HG03159 (cell line): ENCODE data around the gene DPP6.

Source experiments
- ATAC-seq: cut with Tn5 transposase; IDR thresholded peaks from one replicate; pipeline ENCODE4 v1.9.1; 2021; ENCODE audit warnings: mild to moderate bottlenecking, moderate library complexity; ENCODE audit not compliant: unreplicated experiment

The DPP6 gene

GRCh38 chr7:154898973-154899855 lies 847.0 kb downstream of the DPP6 start:
- no peak for ATAC-seq

DNA sequence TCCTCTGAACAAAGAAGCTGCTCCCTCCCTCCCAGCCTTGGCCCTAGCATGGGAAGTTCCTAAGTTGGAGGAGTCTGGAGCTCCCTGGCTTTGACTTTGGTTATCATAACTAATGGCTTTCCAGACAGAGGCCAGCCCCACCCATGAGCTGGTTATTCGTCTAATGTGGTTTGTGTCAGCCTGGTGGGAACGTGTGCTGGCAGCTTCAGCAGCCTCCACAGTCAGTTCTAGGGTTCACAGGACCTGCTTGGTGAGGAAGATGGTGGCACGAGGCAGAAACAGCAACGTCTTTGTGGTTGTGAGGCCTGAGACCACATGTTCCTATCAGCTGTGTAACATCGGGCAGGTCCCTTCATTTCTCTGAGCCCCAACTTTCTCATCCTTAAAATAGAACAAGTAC lies 847.7 kb downstream of the DPP6 start:
- no peak for ATAC-seq

DNA sequence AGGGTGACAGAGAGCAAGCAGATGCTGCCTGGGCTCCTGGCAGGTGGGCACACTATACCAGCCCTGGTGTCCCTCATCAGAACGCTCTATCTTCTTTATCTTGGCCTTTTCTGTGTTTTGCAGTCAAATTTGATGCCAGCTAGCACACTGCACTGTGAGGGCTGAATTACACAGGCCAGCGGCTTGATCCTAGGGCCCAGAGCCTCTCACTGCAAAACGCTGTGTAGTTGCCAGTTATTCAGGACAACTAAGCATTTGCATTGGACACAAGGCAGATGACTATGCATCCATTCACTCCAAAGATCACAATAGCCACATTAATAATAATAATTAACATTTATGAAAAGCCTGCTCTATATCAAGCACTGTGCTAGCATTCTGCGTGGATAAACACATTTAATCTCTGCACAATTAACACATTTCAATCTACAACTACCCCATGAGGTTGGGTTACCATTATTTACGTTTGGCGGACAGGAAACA lies 850.4 kb downstream of the DPP6 start:
- no peak for ATAC-seq

DNA sequence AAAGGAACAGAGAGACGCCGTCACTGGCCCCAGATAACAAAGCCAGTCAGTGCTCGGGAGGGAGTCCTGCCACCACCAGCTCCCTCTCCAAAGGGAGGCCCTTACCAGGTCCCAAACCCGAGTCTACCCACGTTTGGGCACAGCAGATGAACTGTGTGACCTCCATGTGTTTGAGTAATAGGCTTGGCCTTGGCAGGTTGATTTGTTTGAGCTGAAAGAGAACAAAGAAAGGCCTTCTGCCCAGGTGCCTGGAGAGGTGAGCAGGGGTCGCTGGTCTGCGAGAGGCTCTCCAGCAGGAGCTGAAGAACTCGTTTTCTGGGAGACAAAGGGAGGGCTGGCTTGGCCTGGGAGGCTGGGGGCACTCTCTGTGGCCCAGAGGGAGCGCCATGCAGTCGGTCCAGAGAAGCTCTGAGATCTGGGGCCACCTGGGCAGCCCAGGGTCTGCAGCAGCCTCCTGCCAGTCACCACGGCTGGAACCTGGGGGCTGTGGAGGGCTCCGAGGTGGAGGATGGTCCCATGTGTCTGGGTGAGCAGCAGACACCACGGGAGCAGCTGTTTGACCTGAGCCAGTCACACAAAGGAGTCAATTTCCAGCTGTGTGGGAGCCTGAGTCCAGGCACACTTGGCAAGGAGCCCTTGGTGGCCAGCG lies 851.0 kb downstream of the DPP6 start:
- ATAC-seq = no peak

DNA sequence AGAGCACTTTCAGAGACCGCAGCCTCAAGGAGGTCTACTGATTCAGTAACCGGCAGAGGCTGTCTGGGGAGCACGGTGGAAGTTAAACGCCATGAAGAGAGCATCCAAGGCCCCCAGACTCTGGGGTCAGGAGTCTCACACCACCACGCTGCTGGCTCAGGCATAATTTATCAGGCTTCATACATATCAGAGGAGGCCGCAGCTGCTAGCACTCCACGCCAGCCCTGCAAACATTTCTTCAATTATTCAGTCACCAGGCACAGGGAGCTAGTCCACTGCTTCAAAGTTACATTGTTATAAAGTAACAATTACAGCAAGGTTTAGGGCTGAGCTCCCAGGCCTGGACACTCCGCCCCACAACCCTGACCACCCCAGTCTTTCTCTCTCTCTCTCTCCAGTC lies 852.9 kb downstream of the DPP6 start:
- ATAC-seq = no peak

DNA sequence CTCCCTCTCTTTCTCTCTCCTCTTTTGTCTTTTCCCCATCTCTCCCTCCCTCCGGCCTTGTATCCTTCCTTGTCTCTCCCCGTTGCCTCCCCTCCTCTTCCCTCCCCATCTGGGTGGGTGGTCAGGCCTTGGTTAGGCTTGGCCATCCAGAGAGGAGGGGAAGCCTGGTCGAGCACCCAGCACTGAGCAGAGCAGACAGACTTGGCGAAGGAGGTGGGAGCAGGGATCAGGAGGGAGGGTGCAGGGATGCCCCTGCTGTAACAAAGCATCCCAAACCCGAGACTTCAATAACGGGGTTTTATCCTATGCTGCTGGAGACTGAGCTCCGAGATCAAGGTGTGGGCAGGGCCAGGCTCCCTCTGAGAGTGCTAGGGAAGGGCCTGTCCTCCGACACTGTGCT lies 853.4 kb downstream of the DPP6 start:
- no peak for ATAC-seq

DNA sequence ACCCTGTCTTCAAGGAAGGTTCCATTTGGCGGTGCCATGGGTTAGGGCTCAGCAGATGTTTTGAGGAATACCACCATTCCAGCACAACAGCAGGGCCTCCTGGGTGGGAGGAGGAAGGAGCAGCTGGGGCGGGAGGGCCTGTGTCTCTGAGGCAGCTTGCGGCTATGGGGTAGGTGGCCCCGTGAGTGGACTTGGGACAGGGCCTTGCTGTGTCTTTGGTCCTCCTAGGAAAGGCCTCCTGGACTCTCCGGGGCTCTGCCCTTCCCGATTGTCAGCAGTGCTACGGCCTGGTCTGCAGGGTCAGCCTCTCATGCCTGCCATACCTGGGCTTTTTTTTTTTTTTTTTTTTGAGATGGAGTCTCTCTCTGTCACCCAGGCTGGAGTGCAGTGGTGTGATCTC lies 854.0 kb downstream of the DPP6 start:
- no peak for ATAC-seq

DNA sequence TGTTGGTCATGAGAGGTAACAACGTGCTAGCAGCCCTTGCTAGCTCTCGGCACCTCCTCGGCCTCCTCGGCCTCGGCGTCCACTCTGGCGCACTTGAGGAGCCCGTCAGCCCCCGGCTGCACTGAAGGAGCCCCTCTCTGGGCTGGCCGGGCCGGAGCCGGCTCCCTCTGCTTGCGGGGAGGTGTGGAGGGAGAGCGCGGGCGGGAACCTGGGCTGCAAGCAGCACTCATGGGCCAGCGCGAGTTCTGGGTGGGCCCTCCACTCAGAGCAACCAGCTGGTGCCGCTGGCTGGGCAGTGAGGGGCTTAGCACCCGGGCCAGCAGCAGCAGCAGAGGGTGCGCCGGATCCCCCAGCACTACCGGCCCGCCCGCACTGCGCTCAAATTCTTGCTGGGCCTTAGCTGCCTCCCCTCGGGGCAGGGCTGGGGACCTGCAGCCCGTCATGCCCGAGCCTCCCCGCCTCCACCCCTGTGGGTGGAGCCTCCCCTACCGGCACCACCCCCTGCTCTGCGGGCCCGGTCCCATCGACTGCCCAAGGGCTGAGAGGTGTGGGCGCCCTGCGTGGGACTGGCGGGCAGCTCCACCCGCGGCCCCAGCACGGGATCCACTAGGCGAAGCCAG lies 854.6 kb downstream of the DPP6 start:
- no peak for ATAC-seq

DNA sequence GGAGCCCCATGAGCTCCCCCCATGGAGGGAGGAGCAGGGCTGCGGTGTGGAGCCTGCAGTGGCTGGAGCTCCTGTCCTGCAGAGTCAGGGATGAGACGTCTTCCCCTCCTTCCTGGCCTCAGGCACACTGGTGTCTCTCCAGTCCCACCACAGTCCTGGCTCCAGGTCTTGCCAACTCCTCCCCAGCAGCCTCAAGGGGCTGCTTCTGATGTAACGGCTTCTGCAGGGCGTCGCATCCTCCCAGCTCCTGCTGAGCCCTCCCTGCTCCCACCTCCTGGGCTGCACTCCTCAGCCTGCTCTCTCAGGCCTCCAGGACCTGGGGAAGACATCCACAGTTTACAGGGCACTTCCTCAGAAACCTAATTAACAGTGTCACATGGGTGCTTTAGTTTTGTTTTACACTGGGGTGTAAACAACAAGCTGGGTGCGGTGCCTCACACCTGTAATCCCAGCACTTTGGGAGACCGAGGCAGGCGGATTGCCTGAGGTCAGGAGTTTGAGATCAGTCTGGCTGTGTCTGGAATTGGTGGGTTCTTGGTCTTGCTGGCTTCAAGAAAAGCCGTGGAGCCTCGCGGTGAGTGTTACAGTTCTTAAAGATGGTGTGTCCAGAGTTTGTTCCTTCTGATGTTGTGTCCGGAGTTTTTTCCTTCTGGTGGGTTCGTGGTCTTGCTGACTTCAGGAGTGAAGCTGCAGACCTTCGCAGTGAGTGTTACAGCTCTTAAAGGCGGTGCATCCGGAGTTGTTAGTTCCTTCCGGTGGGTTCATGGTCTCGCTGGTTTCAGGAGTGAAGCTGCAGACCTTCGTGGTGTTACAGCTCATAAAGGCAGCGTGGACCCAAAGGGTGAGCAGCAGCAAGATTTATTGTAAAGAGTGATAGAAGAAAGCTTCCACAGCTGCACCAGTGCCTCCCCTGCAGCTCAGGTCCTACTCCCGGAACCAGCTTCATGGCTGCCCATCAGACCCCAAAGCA lies 855.7 kb downstream of the DPP6 start:
- no peak for ATAC-seq

GRCh38 chr7:154909241-154910105 lies 857.3 kb downstream of the DPP6 start:
- no peak for ATAC-seq

DNA sequence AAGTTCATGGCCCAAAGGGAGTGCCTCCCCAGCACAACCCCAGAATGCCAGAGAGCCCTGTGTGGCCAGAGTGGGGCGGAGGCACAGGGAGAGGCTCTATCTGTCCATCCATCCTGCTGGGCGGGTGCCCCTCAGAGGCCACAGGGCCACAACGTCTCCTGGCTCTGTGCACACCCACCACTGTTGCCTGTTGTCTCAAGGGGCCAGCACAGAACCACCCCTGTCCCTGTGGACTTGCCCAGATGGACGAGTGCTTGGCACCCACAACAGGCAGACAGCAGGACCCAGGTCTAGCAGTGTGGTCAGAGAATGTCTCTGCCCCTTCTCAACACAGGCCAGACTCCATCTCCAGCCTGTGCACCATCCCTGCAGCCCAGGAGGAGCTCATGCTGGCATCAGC lies 857.9 kb downstream of the DPP6 start:
- ATAC-seq = no peak

DNA sequence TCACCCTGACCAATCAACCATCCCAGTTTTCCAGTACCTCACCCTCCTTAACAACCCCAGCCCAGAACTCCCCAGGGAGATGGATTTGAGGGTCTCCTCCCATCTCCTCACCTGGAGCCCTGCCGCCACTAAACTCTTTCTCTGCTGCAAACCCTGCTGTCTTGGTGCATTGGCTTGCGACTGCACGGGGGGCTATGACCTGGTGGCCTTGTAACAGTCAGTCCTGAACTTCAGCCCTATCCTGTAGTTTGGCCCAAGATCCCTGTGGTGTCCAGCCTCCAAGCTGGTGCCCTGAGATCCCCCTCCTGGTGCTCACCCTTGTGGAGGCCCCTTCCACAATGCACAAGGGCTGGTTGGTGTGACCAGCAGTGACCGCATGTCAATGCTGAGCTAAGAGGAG lies 858.8 kb downstream of the DPP6 start:
- no peak for ATAC-seq

GRCh38 chr7:154911411-154911810 lies 859.2 kb downstream of the DPP6 start:
- no peak for ATAC-seq

DNA sequence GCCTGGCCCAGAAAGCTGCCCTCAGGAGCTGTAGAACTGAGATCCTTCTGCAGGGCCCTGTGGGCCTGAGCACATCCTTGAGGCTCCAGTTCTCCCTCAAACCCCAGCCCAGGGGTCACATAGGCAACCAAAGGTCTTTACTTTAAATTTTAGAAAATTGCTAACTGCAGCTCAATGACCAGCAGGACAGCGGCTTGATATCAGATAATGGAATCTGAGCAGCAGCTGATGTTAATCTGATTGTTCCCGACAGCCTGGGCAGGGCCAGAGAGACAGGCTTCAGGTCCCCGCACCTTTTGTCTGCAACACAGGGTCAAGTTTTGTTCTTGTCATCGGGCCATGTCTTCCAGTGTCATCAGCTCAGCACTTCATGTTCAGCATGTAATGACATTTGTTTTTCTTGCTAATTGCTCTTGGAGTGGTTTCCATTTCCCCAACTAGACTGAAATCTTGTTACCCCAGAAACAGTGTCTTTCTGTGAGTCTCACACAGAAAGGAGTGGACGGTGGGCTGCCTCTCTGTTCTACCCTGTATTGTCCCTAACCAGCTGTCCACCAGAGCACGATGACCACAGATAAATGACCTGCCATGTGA lies 859.8 kb downstream of the DPP6 start:
- ATAC-seq = no peak

GRCh38 chr7:154912871-154913637 lies 860.9 kb downstream of the DPP6 start:
- no peak for ATAC-seq

GRCh38 chr7:154913638-154914307 lies 861.6 kb downstream of the DPP6 start:
- peak; percentile 97 for ATAC-seq

DNA sequence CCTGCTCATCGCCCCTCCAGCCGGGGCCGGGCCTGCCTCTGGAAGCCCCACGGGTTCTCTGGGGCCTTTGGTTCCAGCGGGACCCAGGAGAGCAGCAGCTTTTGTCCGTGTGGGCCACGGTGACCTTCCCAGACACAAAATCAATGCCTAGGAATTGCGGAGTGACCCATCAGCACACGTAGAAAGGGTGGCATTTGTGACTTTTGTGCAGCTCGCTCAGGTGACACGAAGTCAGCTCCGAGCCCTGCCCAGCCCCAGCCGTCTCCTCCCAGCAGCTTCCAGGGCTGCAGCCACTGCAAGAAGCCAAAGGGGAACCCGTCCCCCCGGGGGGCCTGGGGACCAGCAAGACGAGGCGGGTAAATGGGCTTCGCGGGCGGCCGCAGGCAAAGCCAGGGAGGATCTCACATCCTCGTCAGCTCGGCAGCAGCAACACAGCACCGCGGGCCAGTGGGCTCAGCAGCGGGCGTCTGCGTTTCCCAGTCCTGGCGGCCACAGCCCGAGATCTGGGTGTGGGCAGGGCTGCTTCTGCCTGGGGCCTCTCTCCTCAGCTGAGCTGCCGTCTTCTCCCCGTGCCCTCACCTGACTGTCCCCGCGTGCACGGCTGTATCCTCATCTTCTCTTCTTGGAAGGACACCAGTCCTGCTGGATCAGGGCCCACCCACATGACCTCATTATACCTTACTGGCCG lies 862.3 kb downstream of the DPP6 start:
- ATAC-seq = no peak

DNA sequence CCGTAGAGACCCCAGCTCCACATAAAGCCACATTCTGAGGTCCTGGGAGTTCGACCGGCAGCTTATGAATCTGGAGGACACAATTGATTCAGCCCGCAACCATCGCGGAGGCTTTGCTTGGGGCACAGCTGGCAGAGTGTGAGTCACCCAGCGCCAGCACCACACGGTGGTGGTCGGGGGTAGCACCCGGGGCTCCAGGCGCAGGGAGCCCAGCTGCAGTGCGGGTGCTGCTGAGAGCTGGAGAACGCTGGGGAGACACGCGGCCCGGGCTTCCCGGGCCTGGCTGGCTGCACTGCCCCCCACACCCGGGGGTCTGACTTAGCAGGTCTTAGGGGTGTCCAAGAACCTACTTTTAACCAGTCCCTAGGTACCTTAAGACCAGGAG lies 862.8 kb downstream of the DPP6 start:
- no peak for ATAC-seq
